HepG2 (cell line): ENCODE results near the gene MED25. TPM values are rescaled to one million over a fixed set of nuclear protein-coding genes. Genes with fewer than 3 reads are reported as not detected.

Experiments
- BORCS8-MEF2B ChIP-seq: sonication (generic); formaldehyde crosslinking; IDR thresholded peaks from 2 replicates; pipeline ENCODE4 v1.8.0; 2022; ENCODE audit warnings: mild to moderate bottlenecking, missing genetic modification reagents
- GFI1 ChIP-seq: sonication (generic); formaldehyde crosslinking; IDR thresholded peaks from 2 replicates; pipeline ENCODE4 v1.5.0; 2020; ENCODE audit warnings: missing genetic modification reagents, mild to moderate bottlenecking, borderline replicate concordance
- GTF2F1 ChIP-seq: fragments of 150-350 bp; IDR thresholded peaks from 2 replicates; pipeline ENCODE4 v1.6.1; 2014; ENCODE audit warnings: low read length
- MLX ChIP-seq: IDR thresholded peaks from 2 replicates; pipeline ENCODE4 v1.6.1; 2016
- MXD1 ChIP-seq: sonication (generic); formaldehyde crosslinking; IDR thresholded peaks from 2 replicates; pipeline ENCODE4 v1.4.0; 2020; ENCODE audit warnings: mild to moderate bottlenecking, missing genetic modification reagents
- POGZ ChIP-seq: sonication (generic); formaldehyde crosslinking; IDR thresholded peaks from 2 replicates; pipeline ENCODE4 v1.4.0; 2020; ENCODE audit warnings: mild to moderate bottlenecking, missing genetic modification reagents
- ZNF205 ChIP-seq: IDR thresholded peaks from 2 replicates; pipeline ENCODE4 v1.6.1; 2018; ENCODE audit warnings: missing biosample characterization, missing genetic modification reagents
- ZNF44 ChIP-seq: sonication (generic); formaldehyde crosslinking; IDR thresholded peaks from 2 replicates; pipeline ENCODE4 v1.5.1; 2020; ENCODE audit warnings: mild to moderate bottlenecking, missing genetic modification reagents
- ZNF501 ChIP-seq: sonication (generic); formaldehyde crosslinking; IDR thresholded peaks from 2 replicates; pipeline ENCODE4 v1.5.1; 2020; ENCODE audit warnings: mild to moderate bottlenecking, moderate library complexity, missing genetic modification reagents
- ZNF512B ChIP-seq: sonication (generic); formaldehyde crosslinking; IDR thresholded peaks from 2 replicates; pipeline ENCODE4 v1.5.1; 2020; ENCODE audit warnings: missing genetic modification reagents, mild to moderate bottlenecking, borderline replicate concordance
- ZNF841 ChIP-seq: sonication (generic); formaldehyde crosslinking; IDR thresholded peaks from 2 replicates; pipeline ENCODE4 v1.8.1; 2023; ENCODE audit warnings: missing genetic modification reagents, borderline replicate concordance
- polyA plus RNA-seq, 8 experiments: library from polyadenylated mRNA; depleted of rRNA in 3 of 8; stranded (reverse) in 7 of 8; unstranded in 1 of 8; fragments of >200 nt; fragmentation: Illumina TruSeq in 4 of 8; extraction: Trizol in 4 of 8; gene quantifications; 2 replicates each; pipeline versions ENCODE4 v1.2.1 to v1.2.3, GENCODE V29; 2011 to 2016; ENCODE audit warnings: low read depth in 4 of 8, missing spikeins in 1 of 8, mixed read lengths in 1 of 8; ENCODE audit not compliant: insufficient read depth in 1 of 8
- total RNA-seq, 5 experiments: library from RNA; depleted of rRNA; stranded (reverse); fragments of >200 nt; fragmentation: Illumina TruSeq; extraction: Trizol; gene quantifications; 2 replicates each; pipeline ENCODE4 v1.2.3, GENCODE V29; 2016; ENCODE audit warnings: low read depth in 1 of 5
- TF ChIP-seq, protein P1 (sequence below): sonication (generic); formaldehyde crosslinking; IDR thresholded peaks from 2 replicates; pipeline ENCODE4 v1.9.0; 2022; ENCODE audit warnings: missing genetic modification reagents, mild to moderate bottlenecking, borderline replicate concordance
- TF ChIP-seq, protein P2 (sequence below), 2 experiments: fragments of 450-650 bp in 1 of 2; sonication (generic) in 1 of 2; formaldehyde crosslinking in 1 of 2; IDR thresholded peaks; 2 replicates each; pipeline versions ENCODE4 v1.6.1 to v1.8.0; 2016 to 2022; ENCODE audit warnings: antibody characterized with exemption in 1 of 2, mild to moderate bottlenecking in 1 of 2, missing genetic modification reagents in 1 of 2

The MED25 gene
- total and polyA plus RNA-seq, 2 of the 13 experiments (the other 11 are each of a cell fraction or from before 2014, with no cell fraction given) = 11.1 to 15.1 TPM

DNA sequence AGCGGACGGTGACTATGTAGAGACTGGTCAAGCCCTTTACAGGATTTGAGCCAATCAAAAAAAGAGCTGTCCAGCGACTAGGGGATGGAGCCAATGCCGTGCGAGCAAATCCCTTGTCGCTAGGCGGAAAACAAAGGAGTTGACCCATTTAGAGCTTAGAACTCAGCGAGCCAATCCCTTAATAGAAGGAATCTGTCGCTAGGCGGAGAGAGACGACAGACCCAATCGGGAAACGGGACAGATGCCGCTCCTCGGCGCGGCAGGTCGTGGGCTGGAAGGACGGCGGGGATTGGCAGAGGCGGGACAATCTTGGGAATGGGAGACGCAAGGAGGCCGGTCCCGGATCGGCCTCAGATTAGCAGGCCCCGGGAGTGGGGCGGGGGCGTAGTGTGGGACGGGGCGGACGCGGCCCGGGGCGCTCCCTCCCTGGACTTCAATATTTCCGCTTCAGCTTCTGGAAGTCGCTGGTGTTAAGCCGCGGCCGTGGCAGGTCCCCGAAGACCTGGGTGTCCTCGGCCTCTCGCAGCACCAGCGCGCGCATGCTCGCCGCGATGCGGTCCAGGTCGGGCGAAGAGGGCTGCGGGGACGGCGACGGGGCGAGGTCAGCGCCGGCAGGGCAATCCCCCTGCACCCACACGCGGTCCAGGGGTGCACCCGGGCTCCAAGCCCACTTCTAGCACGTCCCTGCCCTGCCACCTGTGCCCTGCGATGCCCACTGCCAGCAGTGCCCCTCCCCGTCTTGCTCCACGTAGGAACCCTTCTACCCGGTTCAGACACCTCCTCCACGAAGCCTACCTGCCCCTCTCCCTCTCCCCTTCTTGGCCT, 51.6 kb downstream of the MED25 start (continued):
- TF ChIP-seq MXD1 (CRISPR knock-in tag) (peak; percentile 89), ZNF44 (CRISPR knock-in tag) (no peak; the same call in 1 of the 2 replicates), POGZ (CRISPR knock-in tag) (peak; percentile 53), GTF2F1 (no peak), ZNF841 (no peak), MLX (CRISPR knock-in tag) (no peak), ZNF205 (no peak), GFI1 (no peak), BORCS8-MEF2B (CRISPR knock-in tag) (0 out of 2 replicates have a peak, but pooled peaks have one; percentile 7), ZNF512B (no peak), ZNF501 (CRISPR knock-in tag) (peak; percentile 37)
- TF ChIP-seq, protein P1, sequence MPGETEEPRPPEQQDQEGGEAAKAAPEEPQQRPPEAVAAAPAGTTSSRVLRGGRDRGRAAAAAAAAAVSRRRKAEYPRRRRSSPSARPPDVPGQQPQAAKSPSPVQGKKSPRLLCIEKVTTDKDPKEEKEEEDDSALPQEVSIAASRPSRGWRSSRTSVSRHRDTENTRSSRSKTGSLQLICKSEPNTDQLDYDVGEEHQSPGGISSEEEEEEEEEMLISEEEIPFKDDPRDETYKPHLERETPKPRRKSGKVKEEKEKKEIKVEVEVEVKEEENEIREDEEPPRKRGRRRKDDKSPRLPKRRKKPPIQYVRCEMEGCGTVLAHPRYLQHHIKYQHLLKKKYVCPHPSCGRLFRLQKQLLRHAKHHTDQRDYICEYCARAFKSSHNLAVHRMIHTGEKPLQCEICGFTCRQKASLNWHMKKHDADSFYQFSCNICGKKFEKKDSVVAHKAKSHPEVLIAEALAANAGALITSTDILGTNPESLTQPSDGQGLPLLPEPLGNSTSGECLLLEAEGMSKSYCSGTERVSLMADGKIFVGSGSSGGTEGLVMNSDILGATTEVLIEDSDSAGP = no peak; the same call in 1 of the 2 replicates
- TF ChIP-seq, protein P2, sequence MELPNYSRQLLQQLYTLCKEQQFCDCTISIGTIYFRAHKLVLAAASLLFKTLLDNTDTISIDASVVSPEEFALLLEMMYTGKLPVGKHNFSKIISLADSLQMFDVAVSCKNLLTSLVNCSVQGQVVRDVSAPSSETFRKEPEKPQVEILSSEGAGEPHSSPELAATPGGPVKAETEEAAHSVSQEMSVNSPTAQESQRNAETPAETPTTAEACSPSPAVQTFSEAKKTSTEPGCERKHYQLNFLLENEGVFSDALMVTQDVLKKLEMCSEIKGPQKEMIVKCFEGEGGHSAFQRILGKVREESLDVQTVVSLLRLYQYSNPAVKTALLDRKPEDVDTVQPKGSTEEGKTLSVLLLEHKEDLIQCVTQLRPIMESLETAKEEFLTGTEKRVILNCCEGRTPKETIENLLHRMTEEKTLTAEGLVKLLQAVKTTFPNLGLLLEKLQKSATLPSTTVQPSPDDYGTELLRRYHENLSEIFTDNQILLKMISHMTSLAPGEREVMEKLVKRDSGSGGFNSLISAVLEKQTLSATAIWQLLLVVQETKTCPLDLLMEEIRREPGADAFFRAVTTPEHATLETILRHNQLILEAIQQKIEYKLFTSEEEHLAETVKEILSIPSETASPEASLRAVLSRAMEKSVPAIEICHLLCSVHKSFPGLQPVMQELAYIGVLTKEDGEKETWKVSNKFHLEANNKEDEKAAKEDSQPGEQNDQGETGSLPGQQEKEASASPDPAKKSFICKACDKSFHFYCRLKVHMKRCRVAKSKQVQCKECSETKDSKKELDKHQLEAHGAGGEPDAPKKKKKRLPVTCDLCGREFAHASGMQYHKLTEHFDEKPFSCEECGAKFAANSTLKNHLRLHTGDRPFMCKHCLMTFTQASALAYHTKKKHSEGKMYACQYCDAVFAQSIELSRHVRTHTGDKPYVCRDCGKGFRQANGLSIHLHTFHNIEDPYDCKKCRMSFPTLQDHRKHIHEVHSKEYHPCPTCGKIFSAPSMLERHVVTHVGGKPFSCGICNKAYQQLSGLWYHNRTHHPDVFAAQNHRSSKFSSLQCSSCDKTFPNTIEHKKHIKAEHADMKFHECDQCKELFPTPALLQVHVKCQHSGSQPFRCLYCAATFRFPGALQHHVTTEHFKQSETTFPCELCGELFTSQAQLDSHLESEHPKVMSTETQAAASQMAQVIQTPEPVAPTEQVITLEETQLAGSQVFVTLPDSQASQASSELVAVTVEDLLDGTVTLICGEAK (IDR thresholded peaks at IDR 0.05) = no peak
- TF ChIP-seq, protein P2 (CRISPR knock-in tag; IDR thresholded peaks at IDR 0.05) = 0 out of 2 replicates have a peak, but pooled peaks have one; percentile 16
